GM19324 (cell line): ENCODE data around the gene RAB3IL1.

Experiments used
- ATAC-seq: cut with Tn5 transposase; IDR thresholded peaks from one replicate; pipeline ENCODE4 v1.9.1; 2021; ENCODE audit warnings: mild to moderate bottlenecking, moderate library complexity; ENCODE audit not compliant: unreplicated experiment, low FRiP score

The RAB3IL1 gene

GRCh38 chr11:61922539-61922938 is 5.2 kb upstream of the RAB3IL1 start:
- ATAC-seq: no peak

- ATAC-seq: no peak
These were observed 4.1 kb upstream of the RAB3IL1 start for GRCh38 chr11:61921446-61921845.

GRCh38 chr11:61919705-61920631 is 2.6 kb upstream of the RAB3IL1 start:
- no peak for ATAC-seq

- ATAC-seq: no peak
These were observed 1.8 kb upstream of the RAB3IL1 start for GRCh38 chr11:61918938-61919704.

GRCh38 chr11:61918251-61918937 is 1.0 kb upstream of the RAB3IL1 start:
- ATAC-seq: no peak

GRCh38 chr11:61916737-61917333 is 531 bp downstream of the RAB3IL1 start:
- ATAC-seq: no peak

GRCh38 chr11:61914471-61915171 is 2.7 kb downstream of the RAB3IL1 start:
- ATAC-seq: no peak

GRCh38 chr11:61913699-61914395 is 3.5 kb downstream of the RAB3IL1 start:
- no peak for ATAC-seq

- no peak for ATAC-seq
These were observed 4.2 kb downstream of the RAB3IL1 start for GRCh38 chr11:61912991-61913698.

GRCh38 chr11:61912530-61912898 is 4.9 kb downstream of the RAB3IL1 start:
- ATAC-seq: no peak

- ATAC-seq: no peak
These were observed 5.5 kb downstream of the RAB3IL1 start for GRCh38 chr11:61911701-61912529.

- no peak for ATAC-seq
These were observed 6.2 kb downstream of the RAB3IL1 start for GRCh38 chr11:61911128-61911700.

GRCh38 chr11:61910187-61911127 is 6.9 kb downstream of the RAB3IL1 start:
- ATAC-seq: no peak

GRCh38 chr11:61908730-61909316 is 8.5 kb downstream of the RAB3IL1 start:
- no peak for ATAC-seq

GRCh38 chr11:61907871-61908729 is 9.3 kb downstream of the RAB3IL1 start:
- ATAC-seq: no peak
